ENCODE results near the gene ETNK1. TPM values are rescaled to one million over a fixed set of nuclear protein-coding genes. Genes with fewer than 3 reads are reported as not detected.

Gene ETNK1
- total RNA-seq, 2 experiments from 2014 or later = 23.7 to 88.1 TPM

DNA sequence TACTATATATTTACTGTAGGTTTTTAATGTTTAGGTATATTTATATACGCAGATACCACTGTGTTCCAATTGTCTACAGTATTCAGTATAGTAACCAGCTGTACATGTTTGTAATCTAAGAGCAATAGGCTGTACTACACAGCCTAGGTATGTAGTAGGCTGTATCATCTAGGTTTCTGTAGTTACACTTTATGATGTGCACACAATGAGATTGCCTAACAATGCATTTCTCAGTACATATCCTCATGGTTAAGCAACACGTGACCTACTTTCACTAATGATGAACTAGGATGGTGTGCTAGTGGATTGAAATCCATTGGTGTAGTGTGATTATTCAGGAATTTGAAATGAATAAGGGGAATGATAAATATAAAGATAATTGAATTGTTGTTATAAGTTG is 77.7 kb downstream of the ETNK1 start:
- H2AFZ ChIP-seq (ENCODE audit: low read length) = no peak overlapping the region
- CTCF ChIA-PET (ENCODE audit: unreplicated experiment) = no interaction called here

DNA sequence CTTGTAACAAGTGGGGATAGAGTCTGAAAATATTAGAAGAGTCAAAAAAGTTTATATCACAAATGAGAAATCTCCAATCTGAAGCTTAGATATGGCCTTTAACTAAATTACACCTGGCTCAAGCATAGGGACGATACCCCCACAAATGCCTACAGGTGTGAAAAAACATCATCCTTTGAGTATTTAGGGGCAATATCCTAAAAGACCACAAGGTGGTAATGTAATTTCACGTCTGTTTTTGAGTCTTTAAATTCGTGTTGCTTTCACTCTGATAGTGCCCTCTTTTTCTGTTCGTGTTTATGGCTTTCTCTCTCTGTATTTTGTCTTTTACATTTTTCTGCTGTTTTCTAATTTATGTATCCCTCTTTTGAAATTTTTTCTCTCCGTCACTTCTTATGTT is 84.3 kb downstream of the ETNK1 start:
- no peak overlapping the region for H3K27ac ChIP-seq (ENCODE audit: low read depth, low read length, poor library complexity, severe bottlenecking)
- H3K4me2 ChIP-seq (ENCODE audit: low read length) = peak overlapping the region; percentile 23; the same call in 1 of the 2 replicates
- H3K4me1 ChIP-seq (ENCODE audit: insufficient read depth, low read length, poor library complexity, severe bottlenecking) = no peaks in the 10 kb centered on the region
- peak; percentile 21 for DNase-seq (ENCODE audit: low spot score)
- intact Hi-C loops (cut with micrococcal nuclease; ENCODE audit: unreplicated experiment) = no loop called here
- POLR2A ChIA-PET = no interaction called here
- no peaks in the 10 kb centered on the region for H3K9me3 ChIP-seq (ENCODE audit: low read length)
- TF ChIP-seq, protein P1, sequence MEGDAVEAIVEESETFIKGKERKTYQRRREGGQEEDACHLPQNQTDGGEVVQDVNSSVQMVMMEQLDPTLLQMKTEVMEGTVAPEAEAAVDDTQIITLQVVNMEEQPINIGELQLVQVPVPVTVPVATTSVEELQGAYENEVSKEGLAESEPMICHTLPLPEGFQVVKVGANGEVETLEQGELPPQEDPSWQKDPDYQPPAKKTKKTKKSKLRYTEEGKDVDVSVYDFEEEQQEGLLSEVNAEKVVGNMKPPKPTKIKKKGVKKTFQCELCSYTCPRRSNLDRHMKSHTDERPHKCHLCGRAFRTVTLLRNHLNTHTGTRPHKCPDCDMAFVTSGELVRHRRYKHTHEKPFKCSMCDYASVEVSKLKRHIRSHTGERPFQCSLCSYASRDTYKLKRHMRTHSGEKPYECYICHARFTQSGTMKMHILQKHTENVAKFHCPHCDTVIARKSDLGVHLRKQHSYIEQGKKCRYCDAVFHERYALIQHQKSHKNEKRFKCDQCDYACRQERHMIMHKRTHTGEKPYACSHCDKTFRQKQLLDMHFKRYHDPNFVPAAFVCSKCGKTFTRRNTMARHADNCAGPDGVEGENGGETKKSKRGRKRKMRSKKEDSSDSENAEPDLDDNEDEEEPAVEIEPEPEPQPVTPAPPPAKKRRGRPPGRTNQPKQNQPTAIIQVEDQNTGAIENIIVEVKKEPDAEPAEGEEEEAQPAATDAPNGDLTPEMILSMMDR (conservative IDR thresholded peaks at IDR 0.05; ENCODE audit: low read length) = peak; percentile 69
- TF ChIP-seq EZH2phosphoT487 (IDR thresholded peaks at IDR 0.05; ENCODE audit: borderline replicate concordance, low read depth, low read length) = no peak
- H2AFZ ChIP-seq (ENCODE audit: low read length) = no peak overlapping the region; the same call in 1 of the 2 replicates
- CTCF ChIA-PET (ENCODE audit: unreplicated experiment) = no interaction called here
- H3K36me3 ChIP-seq (ENCODE audit: insufficient read depth, low read length) = no peaks in the 10 kb centered on the region
- no peaks in the 10 kb centered on the region for H3K79me2 ChIP-seq (ENCODE audit: insufficient read depth, low read depth, low read length)
- no TSS peak for BruUV-seq (replicated peaks)
- H3K9me2 ChIP-seq (ENCODE audit: insufficient read depth, low read length) = no peaks in the 10 kb centered on the region
- H4K20me1 ChIP-seq (ENCODE audit: insufficient read depth, low read length) = no peaks in the 10 kb centered on the region
- H3K4me3 ChIP-seq (ENCODE audit: low read depth, low read length, poor library complexity, severe bottlenecking) = no peak overlapping the region

More for the DNA sequence above, 77.7 kb downstream of the ETNK1 start:
- POLR2A ChIA-PET = interaction anchor here (0.5 kb wide), 1 partner anchor 884 kb away, joined by 3 read pairs; no protein-coding TSS in a partner anchor
- Histone ChIP-seq H3K9me3 (ENCODE audit: low read length) (no peaks in the 10 kb centered on the region), H4K20me1 (ENCODE audit: insufficient read depth, low read length) (no peaks in the 10 kb centered on the region), H3K4me1 (ENCODE audit: insufficient read depth, low read length, poor library complexity, severe bottlenecking) (no peaks in the 10 kb centered on the region), H3K36me3 (ENCODE audit: insufficient read depth, low read length) (no peaks in the 10 kb centered on the region), H3K27ac (ENCODE audit: low read depth, low read length, poor library complexity, severe bottlenecking) (no peak overlapping the region), H3K9me2 (ENCODE audit: insufficient read depth, low read length) (no peaks in the 10 kb centered on the region), H3K4me3 (ENCODE audit: low read depth, low read length, poor library complexity, severe bottlenecking) (no peak overlapping the region), H3K4me2 (ENCODE audit: low read length) (no peak overlapping the region), H3K79me2 (ENCODE audit: insufficient read depth, low read depth, low read length) (no peaks in the 10 kb centered on the region)
- no peak for DNase-seq (ENCODE audit: low spot score)
- intact Hi-C loops (cut with micrococcal nuclease; ENCODE audit: unreplicated experiment) = no loop called here
- no TSS peak for BruUV-seq (replicated peaks)
- no peak for TF ChIP-seq EZH2phosphoT487 (IDR thresholded peaks at IDR 0.05; ENCODE audit: borderline replicate concordance, low read depth, low read length)
- TF ChIP-seq, protein P1 (conservative IDR thresholded peaks at IDR 0.05; ENCODE audit: low read length) = no peak

DNA sequence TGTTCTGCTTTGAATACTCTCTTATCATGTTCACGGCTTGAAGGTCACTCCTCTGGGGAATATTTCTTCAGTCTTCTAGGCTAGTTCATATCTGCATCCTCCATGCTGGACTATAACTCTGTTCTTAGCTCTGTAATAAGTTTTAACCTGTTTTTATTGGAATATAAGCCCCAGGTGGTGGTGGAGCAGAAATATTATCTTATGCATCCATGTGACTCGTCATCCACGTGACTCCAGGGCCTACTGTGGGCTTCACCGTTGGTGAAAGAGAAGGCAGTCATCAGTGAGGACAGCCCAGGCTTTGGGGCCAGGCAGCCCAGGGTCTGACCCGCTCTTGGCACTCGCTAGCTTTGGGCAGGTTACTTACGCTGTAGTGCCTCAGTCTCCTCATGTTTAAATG is 87.1 kb downstream of the ETNK1 start:
- POLR2A ChIA-PET = interaction anchor here (0.6 kb wide), 1 partner anchor 72 kb away, joined by 4 read pairs; no protein-coding TSS in a partner anchor
- no peak overlapping the region for H3K4me2 ChIP-seq (ENCODE audit: low read length)
- BruUV-seq (replicated peaks) = no TSS peak
- no peak for DNase-seq (ENCODE audit: low spot score)
- H3K9me3 ChIP-seq (ENCODE audit: low read length) = no peaks in the 10 kb centered on the region
- H3K79me2 ChIP-seq (ENCODE audit: insufficient read depth, low read depth, low read length) = no peaks in the 10 kb centered on the region
- H3K36me3 ChIP-seq (ENCODE audit: insufficient read depth, low read length) = no peaks in the 10 kb centered on the region
- no peaks in the 10 kb centered on the region for H3K4me1 ChIP-seq (ENCODE audit: insufficient read depth, low read length, poor library complexity, severe bottlenecking)
- no peaks in the 10 kb centered on the region for H3K9me2 ChIP-seq (ENCODE audit: insufficient read depth, low read length)
- no peak overlapping the region for H2AFZ ChIP-seq (ENCODE audit: low read length)
- no peaks in the 10 kb centered on the region for H4K20me1 ChIP-seq (ENCODE audit: insufficient read depth, low read length)
- H3K27ac ChIP-seq (ENCODE audit: low read depth, low read length, poor library complexity, severe bottlenecking) = no peak overlapping the region
- H3K4me3 ChIP-seq (ENCODE audit: low read depth, low read length, poor library complexity, severe bottlenecking) = no peak overlapping the region
- TF ChIP-seq EZH2phosphoT487 (IDR thresholded peaks at IDR 0.05; ENCODE audit: borderline replicate concordance, low read depth, low read length) = no peak
- TF ChIP-seq, protein P1 (conservative IDR thresholded peaks at IDR 0.05; ENCODE audit: low read length) = no peak
- CTCF ChIA-PET (ENCODE audit: unreplicated experiment) = no interaction called here
- intact Hi-C loops (cut with micrococcal nuclease; ENCODE audit: unreplicated experiment) = no loop called here

Data from OCI-LY7 (cell line).